ENCODE measurements around the gene NIN.

GRCh38 chr14:50806241-50806933 is 24.6 kb downstream of the NIN start:
- TF ChIP-seq POLR2A (IDR thresholded peaks at IDR 0.05; ENCODE audit: low read depth, low read length) (no peak), POLR2AphosphoS5 (IDR thresholded peaks at IDR 0.05; ENCODE audit: low read depth, low read length) (no peak), TAF1 (IDR thresholded peaks at IDR 0.05; ENCODE audit: borderline replicate concordance, low read depth, low read length) (no peak)
